Measurements from ENCODE around the gene CCDC82.

DNA sequence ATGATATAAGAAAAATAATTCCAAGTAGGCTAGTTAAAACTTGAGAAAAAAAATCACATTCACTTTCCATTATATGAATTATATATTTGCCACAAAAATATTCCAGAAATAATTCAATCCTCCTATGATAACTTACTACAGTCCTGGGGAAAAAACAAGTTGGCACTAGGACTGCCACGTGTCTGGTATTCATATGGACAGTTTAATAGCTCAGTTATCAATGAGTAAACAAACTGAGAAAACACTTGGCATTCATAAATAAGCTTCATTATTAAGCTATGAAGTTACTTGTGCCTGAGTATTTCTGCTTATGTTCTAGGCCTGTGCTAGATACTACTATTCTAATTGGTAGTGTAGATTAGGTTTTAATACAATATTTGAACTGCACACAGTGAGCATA is 24.2 kb downstream of the CCDC82 start:
- TF ChIP-seq GATA2 (IDR thresholded peaks at IDR 0.05; ENCODE audit: low read depth, low read length) (no peak), GATA3 (IDR thresholded peaks at IDR 0.05; ENCODE audit: low read depth, low read length) (no peak)

Measured in SH-SY5Y (cell line).